Thoracic aorta endothelial cell (primary cell): ENCODE data around the gene MTHFS. TPM values are rescaled to one million over a fixed set of nuclear protein-coding genes. Genes with fewer than 3 reads are reported as not detected.

Experiments
- small RNA-seq: library from RNA; depleted of rRNA; stranded (forward); fragments of <200 nt; gene quantifications from one replicate; pipeline ENCODE3, GENCODE V24; 2012
- total RNA-seq: library from RNA; depleted of rRNA; stranded (reverse); fragments of >200 nt; gene quantifications from 2 replicates; pipeline ENCODE4 v1.2.3, GENCODE V29; 2012

Gene MTHFS
- total RNA-seq, result 11.0 and 13.4 TPM in 2 replicates

DNA sequence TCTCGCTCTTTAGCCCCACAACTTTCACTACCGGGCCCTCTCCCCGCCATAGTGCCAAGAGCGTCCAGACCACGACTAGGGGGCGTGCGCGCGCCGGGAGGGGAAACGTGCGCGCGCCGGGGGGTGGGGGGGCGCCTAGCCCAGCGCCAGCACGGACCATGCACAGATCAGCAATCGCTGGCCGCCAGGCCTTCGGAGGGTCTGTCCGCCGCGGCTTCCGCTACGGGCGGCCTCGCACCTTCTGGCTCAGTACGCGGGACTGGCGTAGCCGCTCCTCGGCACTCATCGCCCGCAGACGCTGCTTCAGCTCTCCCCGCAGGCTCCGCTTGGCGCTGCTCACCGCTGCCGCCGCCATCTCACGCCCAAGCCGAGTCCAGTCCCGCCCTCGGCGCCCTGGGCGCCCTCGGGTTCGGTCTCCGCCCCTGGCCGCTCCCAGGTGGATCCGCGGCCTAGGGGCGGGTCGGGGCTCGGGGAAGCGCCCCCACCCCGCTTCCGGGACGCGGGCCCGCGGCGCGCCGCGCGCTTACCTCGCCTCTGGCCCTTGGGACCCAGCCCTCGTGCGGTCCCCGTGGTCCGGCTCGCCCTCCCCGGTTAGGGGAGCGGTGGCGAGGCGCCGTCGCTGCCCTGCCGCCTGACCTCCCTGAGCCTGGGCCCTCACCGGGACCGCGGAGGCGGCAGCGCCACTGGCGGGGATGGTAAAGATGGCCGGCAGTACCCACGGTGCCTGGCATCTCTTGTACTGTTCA lies at the start of gene MTHFS:
TSS of gene MTHFS (minus strand) at position 381 of the 746 bp plus-strand sequence. CDS start at position 355, 26 bp downstream.

Small RNA genes within 50 kb of the gene (small RNA-seq; reads per million reads assigned to genes)
- not detected for gene RNU6-667P

Other genes with a start within 250 kb of the MTHFS start
- gene BCL2A1, start 74.2 kb upstream of the MTHFS start, total RNA-seq, result 1.9 and 9.2 TPM in 2 replicates
- 126 and 138 TPM in 2 replicates for gene ZFAND6, start 162.7 kb upstream of the MTHFS start, total RNA-seq